ENCODE results near the gene PDILT.

The PDILT gene

DNA sequence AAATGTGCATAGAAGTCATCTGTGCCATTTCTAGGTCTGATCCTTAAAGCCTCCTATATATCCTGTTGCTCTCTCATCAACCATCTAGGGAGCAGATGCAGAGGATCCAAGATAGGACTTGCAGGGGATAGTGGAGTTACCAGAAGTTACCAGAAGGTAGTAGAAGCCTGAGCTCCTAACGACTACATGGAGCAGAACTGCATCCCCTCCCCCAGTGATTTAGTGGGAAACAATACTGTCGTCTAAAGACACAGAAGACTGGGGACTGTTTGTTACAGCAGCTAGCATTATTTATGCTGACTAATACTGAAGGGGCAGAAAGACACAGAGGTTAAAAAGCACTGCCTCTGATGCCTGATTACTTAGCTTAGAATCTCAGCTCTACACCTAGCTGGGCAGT is 93.0 kb downstream of the PDILT start:
- Histone ChIP-seq H3K27ac (replicated peaks) (no peak overlapping the region), H3K4me3 (replicated peaks; ENCODE audit: insufficient read depth, low read length) (no peak overlapping the region), H3K27me3 (ENCODE audit: insufficient read depth, poor library complexity, severe bottlenecking) (no peaks in the 10 kb centered on the region)
- DNase-seq (ENCODE audit: low read depth in 1 of 2, low spot score in 1 of 2) = no peak
- no peak for TF ChIP-seq REST (IDR thresholded peaks at IDR 0.05; ENCODE audit: insufficient replicate concordance, low read depth)
- no peak for TF ChIP-seq POLR2AphosphoS5 (IDR thresholded peaks at IDR 0.05; ENCODE audit: low read depth)
- no peak for TF ChIP-seq CTCF (IDR thresholded peaks at IDR 0.05; ENCODE audit: insufficient read depth, low read length)
- no peak for TF ChIP-seq SPI1 (IDR thresholded peaks at IDR 0.05; ENCODE audit: borderline replicate concordance, low read depth)
- TF ChIP-seq GABPA (IDR thresholded peaks at IDR 0.05; ENCODE audit: low read depth) = no peak

GRCh38 chr16:20310421-20311395 is 93.8 kb downstream of the PDILT start:
- TF ChIP-seq SPI1 (IDR thresholded peaks at IDR 0.05; ENCODE audit: borderline replicate concordance, low read depth) = peak; percentile 73; the same call in 1 of the 2 replicates
- TF ChIP-seq GABPA (IDR thresholded peaks at IDR 0.05; ENCODE audit: low read depth) = no peak
- no peak for TF ChIP-seq REST (IDR thresholded peaks at IDR 0.05; ENCODE audit: insufficient replicate concordance, low read depth)
- DNase-seq (ENCODE audit: low read depth in 1 of 2, low spot score in 1 of 2) = no peak
- Histone ChIP-seq H3K27ac (replicated peaks) (no peak overlapping the region), H3K4me3 (replicated peaks; ENCODE audit: insufficient read depth, low read length) (no peak overlapping the region), H3K27me3 (ENCODE audit: insufficient read depth, poor library complexity, severe bottlenecking) (no peaks in the 10 kb centered on the region)

DNA sequence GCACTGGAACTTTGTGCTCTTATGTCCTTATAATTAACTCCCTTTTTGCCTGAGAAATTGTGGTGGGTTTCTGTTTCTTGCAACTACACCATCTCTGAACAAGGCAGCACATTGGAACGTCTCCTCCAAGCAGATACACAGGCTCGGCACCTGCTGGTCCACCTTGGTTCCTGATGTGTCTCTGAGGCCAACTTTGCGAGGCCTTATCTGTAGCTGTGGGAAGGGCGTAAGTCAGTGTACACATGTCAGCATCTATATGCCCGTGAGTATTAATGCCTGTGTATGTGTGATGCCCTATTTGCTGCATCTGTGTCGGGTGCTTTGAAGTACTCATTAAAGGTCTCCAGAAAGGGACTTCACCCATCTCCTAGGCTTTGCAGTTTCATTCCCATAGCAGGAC is 94.8 kb downstream of the PDILT start:
- DNase-seq (ENCODE audit: low read depth in 1 of 2, low spot score in 1 of 2) = no peak

More for the DNA sequence above, 94.8 kb downstream of the PDILT start:
- TF ChIP-seq REST (IDR thresholded peaks at IDR 0.05; ENCODE audit: insufficient replicate concordance, low read depth) = no peak
- TF ChIP-seq POLR2AphosphoS5 (IDR thresholded peaks at IDR 0.05; ENCODE audit: low read depth) = no peak
- TF ChIP-seq CTCF (IDR thresholded peaks at IDR 0.05; ENCODE audit: insufficient read depth, low read length) = no peak
- TF ChIP-seq SPI1 (IDR thresholded peaks at IDR 0.05; ENCODE audit: borderline replicate concordance, low read depth) = no peak
- no peak for TF ChIP-seq GABPA (IDR thresholded peaks at IDR 0.05; ENCODE audit: low read depth)
- Histone ChIP-seq H3K27ac (replicated peaks) (no peak overlapping the region), H3K4me3 (replicated peaks; ENCODE audit: insufficient read depth, low read length) (no peak overlapping the region), H3K27me3 (ENCODE audit: insufficient read depth, poor library complexity, severe bottlenecking) (no peaks in the 10 kb centered on the region)

Measured in HL-60 (cell line).